HEK293T (cell line): Measurements from ENCODE around the gene RPL18.
A peak's percentile ranks its signal among the peaks of the same experiment; 100 is the strongest.

Experiments
- CTCF ChIA-PET: fragments of 350-600 bp; formaldehyde crosslinking; extraction: SDS; loops from one replicate; lab custom pipeline; 2021; ENCODE audit warnings: antibody characterized with exemption, inconsistent platforms; lab: Yijun Ruan, JAX
- POLR2A ChIA-PET: fragments of 350-600 bp; formaldehyde crosslinking; extraction: SDS; loops from one replicate; lab custom pipeline; 2020; ENCODE audit warnings: antibody characterized with exemption, inconsistent platforms; lab: Yijun Ruan, JAX
- DNase-seq: peaks from one replicate; pipeline ENCODE4 v3.0.0; 2012; ENCODE audit warnings: mixed read lengths; ENCODE audit errors: extremely low spot score
- ARNT ChIP-seq: fragments of 450-650 bp; IDR thresholded peaks from 2 replicates; pipeline ENCODE4 v1.6.1; 2017; ENCODE audit warnings: mild to moderate bottlenecking
- BHLHE40 ChIP-seq: fragments of 450-650 bp; IDR thresholded peaks from 2 replicates; pipeline ENCODE4 v1.6.1; 2016; ENCODE audit warnings: mild to moderate bottlenecking, moderate library complexity, borderline replicate concordance
- CTBP1 ChIP-seq: fragments of 450-650 bp; IDR thresholded peaks from 2 replicates; pipeline ENCODE4 v1.6.1; 2016; ENCODE audit warnings: borderline replicate concordance
- ELF4 ChIP-seq: fragments of 450-650 bp; IDR thresholded peaks from 2 replicates; pipeline ENCODE4 v1.6.1; 2017; ENCODE audit warnings: antibody characterized with exemption
- FOXA1 ChIP-seq: fragments of 450-650 bp; IDR thresholded peaks from 2 replicates; pipeline ENCODE4 v1.6.1; 2016; ENCODE audit warnings: mild to moderate bottlenecking
- FOXK2 ChIP-seq: fragments of 450-650 bp; IDR thresholded peaks from 2 replicates; pipeline ENCODE4 v1.6.1; 2016; ENCODE audit warnings: mild to moderate bottlenecking
- FOXM1 ChIP-seq: fragments of 450-650 bp; IDR thresholded peaks from 2 replicates; pipeline ENCODE4 v1.6.1; 2017; ENCODE audit warnings: mild to moderate bottlenecking, borderline replicate concordance
- HDGF ChIP-seq: fragments of 450-650 bp; IDR thresholded peaks from 2 replicates; pipeline ENCODE4 v1.6.1; 2017; ENCODE audit warnings: antibody characterized with exemption, borderline replicate concordance
- L3MBTL2 ChIP-seq: fragments of 450-650 bp; conservative IDR thresholded peaks from 2 replicates; pipeline ENCODE4 v1.6.1; 2016; ENCODE audit warnings: mild to moderate bottlenecking
- LEF1 ChIP-seq: fragments of 450-650 bp; IDR thresholded peaks from 2 replicates; pipeline ENCODE4 v1.6.1; 2017; ENCODE audit warnings: mild to moderate bottlenecking, borderline replicate concordance
- NFRKB ChIP-seq: fragments of 450-650 bp; IDR thresholded peaks from 2 replicates; pipeline ENCODE4 v1.6.1; 2016; ENCODE audit warnings: mild to moderate bottlenecking, moderate library complexity
- SP1 ChIP-seq: fragments of 450-650 bp; IDR thresholded peaks from 2 replicates; pipeline ENCODE4 v1.6.1; 2017
- SUZ12 ChIP-seq: fragments of 450-650 bp; IDR thresholded peaks from 2 replicates; pipeline ENCODE4 v1.6.1; 2016; ENCODE audit warnings: mild to moderate bottlenecking
- TARDBP ChIP-seq: fragments of 450-650 bp; IDR thresholded peaks from 2 replicates; pipeline ENCODE4 v1.6.1; 2016
- ZNF384 ChIP-seq: fragments of 450-650 bp; IDR thresholded peaks from 2 replicates; pipeline ENCODE4 v1.6.1; 2016
- TF ChIP-seq, protein P1 (sequence below): fragments of 450-650 bp; IDR thresholded peaks from 2 replicates; pipeline ENCODE4 v1.6.1; 2016

Gene RPL18

DNA sequence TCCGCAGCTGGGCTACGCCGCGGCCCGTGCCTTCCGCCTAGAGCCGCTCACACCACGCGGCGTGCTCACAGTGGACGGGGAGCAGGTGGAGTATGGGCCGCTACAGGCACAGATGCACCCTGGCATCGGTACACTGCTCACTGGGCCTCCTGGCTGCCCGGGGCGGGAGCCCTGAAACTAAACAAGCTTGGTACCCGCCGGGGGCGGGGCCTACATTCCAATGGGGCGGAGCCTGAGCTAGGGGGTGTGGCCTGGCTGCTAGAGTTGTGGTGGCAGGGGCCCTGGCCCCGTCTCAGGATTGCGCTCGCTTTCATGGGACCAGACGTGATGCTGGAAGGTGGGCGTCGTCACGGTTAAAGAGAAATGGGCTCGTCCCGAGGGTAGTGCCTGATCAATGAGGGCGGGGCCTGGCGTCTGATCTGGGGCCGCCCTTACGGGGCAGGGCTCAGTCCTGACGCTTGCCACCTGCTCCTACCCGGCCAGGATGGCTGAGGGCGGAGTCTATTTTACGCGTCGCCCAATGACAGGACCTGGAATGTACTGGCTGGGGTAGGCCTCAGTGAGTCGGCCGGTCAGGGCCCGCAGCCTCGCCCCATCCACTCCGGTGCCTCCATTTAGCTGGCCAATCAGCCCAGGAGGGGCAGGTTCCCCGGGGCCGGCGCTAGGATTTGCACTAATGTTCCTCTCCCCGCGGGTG, 10.8 kb upstream of the RPL18 start:
- TF ChIP-seq FOXA1 (no peak), SP1 (no peak), L3MBTL2 (no peak), BHLHE40 (no peak), SUZ12 (no peak), NFRKB (no peak), ELF4 (no peak)
- TF ChIP-seq, protein P1, sequence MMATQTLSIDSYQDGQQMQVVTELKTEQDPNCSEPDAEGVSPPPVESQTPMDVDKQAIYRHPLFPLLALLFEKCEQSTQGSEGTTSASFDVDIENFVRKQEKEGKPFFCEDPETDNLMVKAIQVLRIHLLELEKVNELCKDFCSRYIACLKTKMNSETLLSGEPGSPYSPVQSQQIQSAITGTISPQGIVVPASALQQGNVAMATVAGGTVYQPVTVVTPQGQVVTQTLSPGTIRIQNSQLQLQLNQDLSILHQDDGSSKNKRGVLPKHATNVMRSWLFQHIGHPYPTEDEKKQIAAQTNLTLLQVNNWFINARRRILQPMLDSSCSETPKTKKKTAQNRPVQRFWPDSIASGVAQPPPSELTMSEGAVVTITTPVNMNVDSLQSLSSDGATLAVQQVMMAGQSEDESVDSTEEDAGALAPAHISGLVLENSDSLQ, result no peak
- peak; percentile 67 for DNase-seq
- POLR2A ChIA-PET, result interaction anchor here (1.0 to 6.7 kb wide), 4 partner anchors 9 to 208 kb away, joined by 3 to 88 read pairs (median 4); partner anchors contain the start of genes RPL18 and SPHK2
- CTCF ChIA-PET, result interaction anchor here (0.6 kb wide), 1 partner anchor 149 kb away, joined by 3 read pairs; no protein-coding TSS in a partner anchor

DNA sequence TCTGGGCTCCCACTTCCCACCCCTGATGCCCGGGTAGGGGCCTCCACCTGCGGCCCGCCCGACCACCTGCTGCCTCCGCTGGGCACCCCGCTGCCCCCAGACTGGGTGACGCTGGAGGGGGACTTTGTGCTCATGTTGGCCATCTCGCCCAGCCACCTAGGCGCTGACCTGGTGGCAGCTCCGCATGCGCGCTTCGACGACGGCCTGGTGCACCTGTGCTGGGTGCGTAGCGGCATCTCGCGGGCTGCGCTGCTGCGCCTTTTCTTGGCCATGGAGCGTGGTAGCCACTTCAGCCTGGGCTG, 10.3 kb upstream of the RPL18 start:
- ChIA-PET POLR2A (interaction anchor here (1.0 to 6.7 kb wide), 3 partner anchors 11 to 208 kb away, joined by 4 to 88 read pairs (median 5); partner anchors contain the start of genes CA11, RPL18 and SPHK2), CTCF (interaction anchor here (0.6 kb wide), 1 partner anchor 148 kb away, joined by 3 read pairs; no protein-coding TSS in a partner anchor)
- TF ChIP-seq ARNT (no peak), ZNF384 (no peak), ELF4 (no peak), HDGF (no peak), L3MBTL2 (no peak), FOXA1 (no peak), FOXM1 (no peak), NFRKB (no peak), CTBP1 (no peak), FOXK2 (no peak), LEF1 (no peak), TARDBP (no peak)
- no peak for DNase-seq

DNA sequence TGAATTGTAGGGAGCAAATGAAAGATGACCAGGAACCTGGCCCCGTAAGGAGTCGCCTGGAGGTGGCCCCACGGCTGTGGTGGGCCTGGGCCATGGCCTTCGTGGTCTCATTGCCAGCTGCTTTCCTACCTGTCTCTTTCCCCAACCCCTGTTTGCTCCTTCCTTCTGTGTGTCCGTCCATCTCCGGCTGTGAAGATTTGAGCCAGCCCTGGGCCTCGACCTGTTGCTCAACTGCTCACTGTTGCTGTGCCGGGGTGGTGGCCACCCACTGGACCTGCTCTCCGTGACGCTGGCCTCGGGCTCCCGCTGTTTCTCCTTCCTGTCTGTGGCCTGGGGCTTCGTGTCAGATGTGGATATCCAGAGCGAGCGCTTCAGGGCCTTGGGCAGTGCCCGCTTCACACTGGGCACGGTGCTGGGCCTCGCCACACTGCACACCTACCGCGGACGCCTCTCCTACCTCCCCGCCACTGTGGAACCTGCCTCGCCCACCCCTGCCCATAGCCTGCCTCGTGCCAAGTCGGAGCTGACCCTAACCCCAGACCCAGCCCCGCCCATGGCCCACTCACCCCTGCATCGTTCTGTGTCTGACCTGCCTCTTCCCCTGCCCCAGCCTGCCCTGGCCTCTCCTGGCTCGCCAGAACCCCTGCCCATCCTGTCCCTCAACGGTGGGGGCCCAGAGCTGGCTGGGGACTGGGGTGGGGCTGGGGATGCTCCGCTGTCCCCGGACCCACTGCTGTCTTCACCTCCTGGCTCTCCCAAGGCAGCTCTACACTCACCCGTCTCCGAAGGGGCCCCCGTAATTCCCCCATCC, 9.7 kb upstream of the RPL18 start:
- TF ChIP-seq, protein P1, result no peak
- TF ChIP-seq TARDBP (no peak), ARNT (no peak), HDGF (no peak), NFRKB (no peak), CTBP1 (no peak), ELF4 (no peak), BHLHE40 (no peak)
- ChIA-PET POLR2A (interaction anchor here (1.5 to 6.7 kb wide), 3 partner anchors 10 to 17 kb away, joined by 5 to 88 read pairs (median 13); partner anchors contain the start of genes CA11, RPL18 and SPHK2), CTCF (no interaction called here)
- no peak for DNase-seq

DNA sequence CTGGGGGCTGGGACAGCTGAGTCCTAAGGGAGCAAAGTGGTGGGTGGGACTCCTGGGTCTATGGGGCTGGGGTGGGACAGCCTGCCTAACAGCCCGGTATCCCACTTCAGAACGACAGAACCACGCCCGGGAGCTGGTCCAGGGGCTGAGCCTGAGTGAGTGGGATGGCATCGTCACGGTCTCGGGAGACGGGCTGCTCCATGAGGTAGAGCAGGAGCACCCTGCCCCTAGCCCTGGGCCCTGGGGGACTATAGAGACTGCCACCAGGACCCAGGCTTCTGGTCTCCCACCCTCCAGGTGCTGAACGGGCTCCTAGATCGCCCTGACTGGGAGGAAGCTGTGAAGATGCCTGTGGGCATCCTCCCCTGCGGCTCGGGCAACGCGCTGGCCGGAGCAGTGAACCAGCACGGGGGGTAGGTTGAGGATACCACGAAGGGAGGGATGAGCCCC, 8.9 kb upstream of the RPL18 start:
- ChIA-PET POLR2A (interaction anchor here (1.5 to 1.7 kb wide), 2 partner anchors 9 to 18 kb away, joined by 5 to 13 read pairs; partner anchors contain the start of genes CA11, RPL18 and SPHK2), CTCF (no interaction called here)
- TF ChIP-seq SUZ12, result no peak
- TF ChIP-seq HDGF, result no peak
- no peak for TF ChIP-seq NFRKB
- no peak for TF ChIP-seq TARDBP
- TF ChIP-seq ELF4, result no peak
- TF ChIP-seq, protein P1, result no peak
- no peak for DNase-seq

DNA sequence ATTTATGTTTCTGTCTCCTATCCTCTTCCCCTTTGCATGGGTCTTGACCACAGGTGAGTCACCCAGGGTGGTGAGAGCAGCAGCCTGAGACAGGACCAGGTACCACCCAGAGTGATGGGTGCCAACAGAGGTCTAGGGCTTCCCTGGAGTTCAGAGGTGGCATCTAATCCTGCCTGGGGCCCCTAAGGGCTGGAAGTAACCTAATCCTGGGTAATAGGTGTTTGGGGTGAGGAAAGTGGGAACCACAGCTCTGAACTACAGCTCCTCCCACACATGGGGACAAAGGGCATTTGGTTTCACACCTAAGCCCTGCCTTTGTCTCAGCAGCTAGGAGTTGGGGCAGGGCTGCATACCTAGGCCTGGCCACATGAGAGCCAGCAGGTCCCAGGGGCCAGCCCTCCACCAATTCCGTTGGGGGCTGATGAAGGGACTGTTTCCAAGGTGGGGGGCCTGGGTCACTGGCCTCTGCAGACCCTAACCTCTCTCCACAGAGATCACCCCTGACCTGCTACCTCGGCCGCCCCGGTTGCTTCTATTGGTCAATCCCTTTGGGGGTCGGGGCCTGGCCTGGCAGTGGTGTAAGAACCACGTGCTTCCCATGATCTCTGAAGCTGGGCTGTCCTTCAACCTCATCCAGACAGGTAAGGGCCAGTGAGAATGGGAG, 8.4 kb upstream of the RPL18 start:
- POLR2A ChIA-PET, result interaction anchor here (1.7 kb wide), 1 partner anchor 8 kb away, joined by 13 read pairs; the partner anchor contains the start of genes RPL18 and SPHK2
- no peak for TF ChIP-seq ELF4
- no peak for TF ChIP-seq SUZ12
- no peak for TF ChIP-seq LEF1
- no peak for DNase-seq
- CTCF ChIA-PET, result no interaction called here

DNA sequence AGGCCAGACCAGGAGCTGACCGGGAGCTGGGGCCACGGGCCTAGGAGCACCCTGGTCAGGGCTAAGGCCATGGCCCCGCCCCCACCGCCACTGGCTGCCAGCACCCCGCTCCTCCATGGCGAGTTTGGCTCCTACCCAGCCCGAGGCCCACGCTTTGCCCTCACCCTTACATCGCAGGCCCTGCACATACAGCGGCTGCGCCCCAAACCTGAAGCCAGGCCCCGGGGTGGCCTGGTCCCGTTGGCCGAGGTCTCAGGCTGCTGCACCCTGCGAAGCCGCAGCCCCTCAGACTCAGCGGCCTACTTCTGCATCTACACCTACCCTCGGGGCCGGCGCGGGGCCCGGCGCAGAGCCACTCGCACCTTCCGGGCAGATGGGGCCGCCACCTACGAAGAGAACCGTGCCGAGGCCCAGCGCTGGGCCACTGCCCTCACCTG, 6.9 kb upstream of the RPL18 start:
- ChIA-PET POLR2A (no interaction called here), CTCF (interaction anchor here (0.6 kb wide), 1 partner anchor 17 kb away, joined by 3 read pairs; no protein-coding TSS in a partner anchor)
- no peak for TF ChIP-seq ELF4
- TF ChIP-seq TARDBP, result no peak
- no peak for TF ChIP-seq FOXA1
- no peak for TF ChIP-seq L3MBTL2
- no peak for TF ChIP-seq CTBP1
- no peak for TF ChIP-seq NFRKB
- no peak for TF ChIP-seq FOXK2
- TF ChIP-seq LEF1, result no peak
- no peak for TF ChIP-seq FOXM1
- TF ChIP-seq ZNF384, result no peak
- no peak for TF ChIP-seq SP1
- TF ChIP-seq HDGF, result no peak
- TF ChIP-seq SUZ12, result no peak
- no peak for TF ChIP-seq BHLHE40
- no peak for TF ChIP-seq ARNT
- TF ChIP-seq, protein P1, result no peak
- DNase-seq, result no peak
